Measurements from ENCODE around the gene BCLAF1. TPM values are rescaled to one million over a fixed set of nuclear protein-coding genes. Genes with fewer than 3 reads are reported as not detected.

Gene BCLAF1
- total RNA-seq, 1 experiment from 2014 or later = 159 TPM

DNA sequence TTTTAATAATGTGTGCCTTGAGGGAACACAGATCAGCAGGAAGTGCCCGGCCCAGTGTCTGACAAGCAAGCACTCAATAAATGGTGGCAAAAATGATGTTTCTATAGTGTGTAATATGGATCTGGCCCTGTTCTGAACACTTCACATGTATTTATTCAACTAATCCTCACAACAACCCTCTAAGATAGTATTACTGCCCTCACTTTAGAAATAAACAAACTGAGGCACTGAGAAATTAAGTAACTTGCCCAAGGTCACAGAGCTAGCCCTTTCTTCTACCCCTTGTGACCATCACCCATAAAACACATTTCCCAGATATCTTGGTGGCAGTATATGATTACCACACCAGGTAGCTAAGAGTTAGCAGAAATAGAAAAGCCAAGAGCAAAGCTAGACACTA, 26.7 kb downstream of the BCLAF1 start:
- Histone ChIP-seq H3K4me2 (ENCODE audit: low read length) (no peak overlapping the region), H3K9me2 (ENCODE audit: insufficient read depth) (no peaks in the 10 kb centered on the region), H4K20me1 (ENCODE audit: insufficient read depth) (peaks cover 76% of the 10 kb centered on the region), H3K79me2 (ENCODE audit: insufficient read depth, low read length) (peaks cover 100% of the 10 kb centered on the region), H3K9me3 (ENCODE audit: control insufficient read depth in 1 of 2, insufficient read depth in 1 of 2, low read depth in 1 of 2, low read length in 2 of 2) (no peaks in the 10 kb centered on the region), H3K27me3 (ENCODE audit: insufficient read depth, low read length) (no peaks in the 10 kb centered on the region), H3K27ac (ENCODE audit: low read depth, low read length) (no peak overlapping the region), H3K4me1 (ENCODE audit: control insufficient read depth in 1 of 2, insufficient read depth in 2 of 2, low read length in 2 of 2) (no peaks in the 10 kb centered on the region), H3K9ac (ENCODE audit: low read length) (no peak overlapping the region), H2AFZ (ENCODE audit: low read depth, low read length, poor library complexity, severe bottlenecking) (no peak overlapping the region), H3K36me3 (ENCODE audit: control insufficient read depth in 1 of 2, insufficient read depth in 2 of 2, low read length in 2 of 2) (peaks cover 68 to 84% of the 10 kb centered on the region in 2 experiments), H3K4me3 (replicated peaks in 1 of 2; ENCODE audit: low read depth in 1 of 2, low read length in 2 of 2) (no peak overlapping the region)
- POLR2A ChIA-PET = no interaction called here
- TF ChIP-seq SRF (IDR thresholded peaks at IDR 0.05; ENCODE audit: low read depth) = no peak
- TF ChIP-seq, protein P1, sequence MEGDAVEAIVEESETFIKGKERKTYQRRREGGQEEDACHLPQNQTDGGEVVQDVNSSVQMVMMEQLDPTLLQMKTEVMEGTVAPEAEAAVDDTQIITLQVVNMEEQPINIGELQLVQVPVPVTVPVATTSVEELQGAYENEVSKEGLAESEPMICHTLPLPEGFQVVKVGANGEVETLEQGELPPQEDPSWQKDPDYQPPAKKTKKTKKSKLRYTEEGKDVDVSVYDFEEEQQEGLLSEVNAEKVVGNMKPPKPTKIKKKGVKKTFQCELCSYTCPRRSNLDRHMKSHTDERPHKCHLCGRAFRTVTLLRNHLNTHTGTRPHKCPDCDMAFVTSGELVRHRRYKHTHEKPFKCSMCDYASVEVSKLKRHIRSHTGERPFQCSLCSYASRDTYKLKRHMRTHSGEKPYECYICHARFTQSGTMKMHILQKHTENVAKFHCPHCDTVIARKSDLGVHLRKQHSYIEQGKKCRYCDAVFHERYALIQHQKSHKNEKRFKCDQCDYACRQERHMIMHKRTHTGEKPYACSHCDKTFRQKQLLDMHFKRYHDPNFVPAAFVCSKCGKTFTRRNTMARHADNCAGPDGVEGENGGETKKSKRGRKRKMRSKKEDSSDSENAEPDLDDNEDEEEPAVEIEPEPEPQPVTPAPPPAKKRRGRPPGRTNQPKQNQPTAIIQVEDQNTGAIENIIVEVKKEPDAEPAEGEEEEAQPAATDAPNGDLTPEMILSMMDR (IDR thresholded peaks at IDR 0.05 in 2 of 3, conservative IDR thresholded peaks at IDR 0.05 in 1 of 3; ENCODE audit: borderline replicate concordance in 1 of 3, insufficient read depth in 1 of 3, low read depth in 2 of 3, low read length in 2 of 3) = no peak
- DNase-seq (ENCODE audit: low read depth, low spot score) (no peak), ATAC-seq (no peak)
- RAD21 ChIA-PET (ENCODE audit: low non-redundant PET in 1 of 2, low total read pairs in 2 of 2, uncharacterized antibody in 2 of 2, unreplicated experiment in 2 of 2) = no interaction called here
- BruUV-seq (replicated peaks) = no TSS peak
- intact Hi-C loops (cut with micrococcal nuclease) = no loop called here
- CTCF ChIA-PET = interaction anchor here (1.2 kb wide), 1 partner anchor 284 kb away, joined by 4 read pairs; no protein-coding TSS in a partner anchor

DNA sequence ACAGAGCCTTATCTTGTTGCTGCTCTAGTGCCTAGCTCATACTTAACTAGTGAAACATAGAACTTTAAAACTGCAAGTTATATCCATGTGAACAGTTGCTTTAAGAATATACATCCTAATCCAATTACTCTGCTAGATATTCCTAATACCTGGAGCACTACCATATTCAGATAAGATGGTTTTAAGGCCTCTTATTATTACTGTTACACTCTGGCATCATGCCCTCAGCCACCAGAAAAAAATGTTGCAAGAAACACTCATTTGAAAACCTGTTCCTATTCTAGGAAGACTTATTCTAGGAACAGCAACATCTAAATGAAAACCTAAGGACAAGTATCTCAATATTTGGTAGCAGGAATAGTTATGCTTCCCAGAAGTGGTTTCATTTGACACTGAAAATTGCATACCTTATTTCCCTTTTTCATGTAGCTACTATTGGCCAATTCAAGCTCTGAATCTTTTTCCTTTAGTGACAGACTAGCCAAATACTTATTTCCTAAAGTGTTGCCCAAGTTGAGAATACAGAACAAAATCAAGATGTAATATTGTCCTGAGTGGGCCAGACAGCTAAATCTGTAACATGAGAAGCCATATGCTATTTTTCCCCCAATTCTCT, 34.7 kb downstream of the BCLAF1 start:
- H3K36me3 ChIP-seq (ENCODE audit: control insufficient read depth in 1 of 2, insufficient read depth in 2 of 2, low read length in 2 of 2) = peaks cover 23 to 26% of the 10 kb centered on the region in 2 experiments
- POLR2A ChIA-PET = interaction anchor here (1.0 kb wide), 1 partner anchor 35 kb away, joined by 3 read pairs; the partner anchor contains the start of gene BCLAF1

More for the DNA sequence above, 34.7 kb downstream of the BCLAF1 start:
- H3K9me3 ChIP-seq (ENCODE audit: control insufficient read depth in 1 of 2, insufficient read depth in 1 of 2, low read depth in 1 of 2, low read length in 2 of 2) = no peaks in the 10 kb centered on the region
- H3K27me3 ChIP-seq (ENCODE audit: insufficient read depth, low read length) = no peaks in the 10 kb centered on the region
- no peak overlapping the region for H3K4me2 ChIP-seq (ENCODE audit: low read length)
- intact Hi-C loops (cut with micrococcal nuclease) = no loop called here
- peaks cover 0 to 8% of the 10 kb centered on the region in 2 experiments; a peak in 1 of 4 replicates for H3K4me1 ChIP-seq (ENCODE audit: control insufficient read depth in 1 of 2, insufficient read depth in 2 of 2, low read length in 2 of 2)
- peaks cover 25% of the 10 kb centered on the region for H3K79me2 ChIP-seq (ENCODE audit: insufficient read depth, low read length)
- ChIA-PET RAD21 (ENCODE audit: low non-redundant PET in 1 of 2, low total read pairs in 2 of 2, uncharacterized antibody in 2 of 2, unreplicated experiment in 2 of 2) (no interaction called here), CTCF (interaction anchor here (0.6 to 1.6 kb wide), 2 partner anchors 21 to 295 kb away, joined by 3 to 4 read pairs; partner anchors contain the start of gene MAP7)
- H3K9me2 ChIP-seq (ENCODE audit: insufficient read depth) = no peaks in the 10 kb centered on the region
- BruUV-seq (replicated peaks) = no TSS peak
- no peak overlapping the region for H2AFZ ChIP-seq (ENCODE audit: low read depth, low read length, poor library complexity, severe bottlenecking)
- H3K4me3 ChIP-seq (replicated peaks in 1 of 2; ENCODE audit: low read depth in 1 of 2, low read length in 2 of 2) = no peak overlapping the region
- ATAC-seq (no peak), DNase-seq (ENCODE audit: low read depth, low spot score) (no peak)
- peaks cover 21% of the 10 kb centered on the region; the same call in 1 of the 2 replicates for H4K20me1 ChIP-seq (ENCODE audit: insufficient read depth)
- TF ChIP-seq, protein P2, sequence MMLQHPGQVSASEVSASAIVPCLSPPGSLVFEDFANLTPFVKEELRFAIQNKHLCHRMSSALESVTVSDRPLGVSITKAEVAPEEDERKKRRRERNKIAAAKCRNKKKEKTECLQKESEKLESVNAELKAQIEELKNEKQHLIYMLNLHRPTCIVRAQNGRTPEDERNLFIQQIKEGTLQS (IDR thresholded peaks at IDR 0.05) = no peak
- TF ChIP-seq POLR2AphosphoS5 (IDR thresholded peaks at IDR 0.05; ENCODE audit: low read depth, low read length) (no peak), TCF7L2 (IDR thresholded peaks at IDR 0.05; ENCODE audit: borderline replicate concordance, extremely low read depth, insufficient read depth, insufficient read length) (no peak), EZH2 (IDR thresholded peaks at IDR 0.05) (no peak), SIN3A (IDR thresholded peaks at IDR 0.05; ENCODE audit: low read depth) (no peak), RAD21 (IDR thresholded peaks at IDR 0.05; ENCODE audit: low read depth) (no peak)
- no peak overlapping the region for H3K9ac ChIP-seq (ENCODE audit: low read length)
- H3K27ac ChIP-seq (ENCODE audit: low read depth, low read length) = no peak overlapping the region

Data from HCT116 (cell line).